Nephron (organoid): Measurements from ENCODE around the gene CFAP221.
A peak's percentile ranks its signal among the peaks of the same experiment; 100 is the strongest.

Experiments
- H3K27ac Mint-ChIP-seq, 3 experiments: 2 replicates each; pipeline ENCODE4 v1.8.0; 2020; ENCODE audit warnings: mixed read lengths in 3 of 3, mild to moderate bottlenecking in 2 of 3, moderate library complexity in 1 of 3
- H3K27me3 Mint-ChIP-seq: 2 replicates; pipeline ENCODE4 v1.8.0; 2021; ENCODE audit warnings: low read depth, mild to moderate bottlenecking, moderate library complexity, mixed read lengths
- H3K36me3 Mint-ChIP-seq: 2 replicates; pipeline ENCODE4 v1.8.0; 2020; ENCODE audit warnings: low read depth, mixed read lengths
- H3K4me1 Mint-ChIP-seq: 2 replicates; pipeline ENCODE4 v1.8.0; 2020; ENCODE audit warnings: mixed read lengths
- H3K4me3 Mint-ChIP-seq, 3 experiments: 2 replicates each; pipeline ENCODE4 v1.8.0; 2020; ENCODE audit warnings: mild to moderate bottlenecking in 3 of 3, mixed read lengths in 3 of 3, moderate library complexity in 2 of 3
- H3K9me3 Mint-ChIP-seq: 2 replicates; pipeline ENCODE4 v1.8.0; 2020; ENCODE audit warnings: mixed read lengths
- TF ChIP-seq, protein P1 (sequence below), 3 experiments: fragments of 200-600 bp; sonication (generic); IDR thresholded peaks; one replicate each; pipeline ENCODE4 v1.5.0; 2021; ENCODE audit warnings: antibody characterized with exemption in 3 of 3; ENCODE audit not compliant: unreplicated experiment in 3 of 3

Gene CFAP221

GRCh38 chr2:119590873-119591272, 46.6 kb downstream of the CFAP221 start:
- Mint-ChIP-seq H3K4me3 (no peak overlapping the region), H3K36me3 (peaks cover 7% of the 10 kb centered on the region), H3K27me3 (peaks cover 8% of the 10 kb centered on the region), H3K4me1 (no peaks in the 10 kb centered on the region), H3K9me3 (no peaks in the 10 kb centered on the region), H3K27ac (no peak overlapping the region)
- TF ChIP-seq, protein P1, sequence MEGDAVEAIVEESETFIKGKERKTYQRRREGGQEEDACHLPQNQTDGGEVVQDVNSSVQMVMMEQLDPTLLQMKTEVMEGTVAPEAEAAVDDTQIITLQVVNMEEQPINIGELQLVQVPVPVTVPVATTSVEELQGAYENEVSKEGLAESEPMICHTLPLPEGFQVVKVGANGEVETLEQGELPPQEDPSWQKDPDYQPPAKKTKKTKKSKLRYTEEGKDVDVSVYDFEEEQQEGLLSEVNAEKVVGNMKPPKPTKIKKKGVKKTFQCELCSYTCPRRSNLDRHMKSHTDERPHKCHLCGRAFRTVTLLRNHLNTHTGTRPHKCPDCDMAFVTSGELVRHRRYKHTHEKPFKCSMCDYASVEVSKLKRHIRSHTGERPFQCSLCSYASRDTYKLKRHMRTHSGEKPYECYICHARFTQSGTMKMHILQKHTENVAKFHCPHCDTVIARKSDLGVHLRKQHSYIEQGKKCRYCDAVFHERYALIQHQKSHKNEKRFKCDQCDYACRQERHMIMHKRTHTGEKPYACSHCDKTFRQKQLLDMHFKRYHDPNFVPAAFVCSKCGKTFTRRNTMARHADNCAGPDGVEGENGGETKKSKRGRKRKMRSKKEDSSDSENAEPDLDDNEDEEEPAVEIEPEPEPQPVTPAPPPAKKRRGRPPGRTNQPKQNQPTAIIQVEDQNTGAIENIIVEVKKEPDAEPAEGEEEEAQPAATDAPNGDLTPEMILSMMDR (IDR thresholded peaks at IDR 0.05; ENCODE audit: unreplicated experiment in 3 of 3) = no peak

GRCh38 chr2:119591523-119591922, 47.3 kb downstream of the CFAP221 start:
- TF ChIP-seq, protein P1 (IDR thresholded peaks at IDR 0.05; ENCODE audit: unreplicated experiment in 3 of 3) = no peak
- Mint-ChIP-seq H3K9me3 (no peaks in the 10 kb centered on the region), H3K27ac (no peak overlapping the region), H3K27me3 (peaks cover 8% of the 10 kb centered on the region), H3K4me1 (no peaks in the 10 kb centered on the region), H3K4me3 (no peak overlapping the region), H3K36me3 (peaks cover 7% of the 10 kb centered on the region)

- H3K4me3 Mint-ChIP-seq = no peak overlapping the region
- H3K4me1 Mint-ChIP-seq = no peaks in the 10 kb centered on the region
- H3K27me3 Mint-ChIP-seq = peaks cover 8% of the 10 kb centered on the region
- H3K36me3 Mint-ChIP-seq = peaks cover 7% of the 10 kb centered on the region
- no peak overlapping the region for H3K27ac Mint-ChIP-seq
- no peaks in the 10 kb centered on the region for H3K9me3 Mint-ChIP-seq
- TF ChIP-seq, protein P1 (IDR thresholded peaks at IDR 0.05; ENCODE audit: unreplicated experiment in 3 of 3) = no peak
Measured at GRCh38 chr2:119592436-119592835, 48.2 kb downstream of the CFAP221 start.

DNA sequence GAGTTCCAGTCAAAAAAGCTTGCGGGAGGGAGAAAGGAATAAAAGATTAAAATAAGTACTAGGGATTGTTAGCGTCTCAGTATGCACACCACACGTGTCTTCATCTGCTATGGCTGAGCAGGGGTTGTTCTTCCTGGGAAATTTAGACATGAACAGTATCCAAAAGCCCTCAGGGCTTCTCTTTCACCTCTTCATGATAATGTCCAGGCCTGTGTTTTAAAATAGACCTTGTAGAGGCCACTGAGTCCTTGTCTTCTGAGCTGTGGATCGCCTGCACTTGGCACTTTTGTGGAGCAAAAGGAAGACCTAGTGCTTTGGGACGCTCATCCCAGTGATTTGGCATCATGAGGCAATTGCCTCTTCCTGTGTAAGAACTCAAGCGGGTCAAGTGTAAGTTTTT, 52.4 kb downstream of the CFAP221 start:
- Mint-ChIP-seq H3K4me1 (peaks cover 13% of the 10 kb centered on the region), H3K4me3 (no peak overlapping the region), H3K27me3 (peaks cover 11% of the 10 kb centered on the region), H3K9me3 (no peaks in the 10 kb centered on the region), H3K27ac (peak overlapping the region in 1 of 3 experiments; percentile 51), H3K36me3 (peaks cover 7% of the 10 kb centered on the region)
- TF ChIP-seq, protein P1 (IDR thresholded peaks at IDR 0.05; ENCODE audit: unreplicated experiment in 3 of 3) = no peak

GRCh38 chr2:119598596-119599263, 54.5 kb downstream of the CFAP221 start:
- H3K36me3 Mint-ChIP-seq = peaks cover 3% of the 10 kb centered on the region
- H3K9me3 Mint-ChIP-seq = no peaks in the 10 kb centered on the region
- H3K27me3 Mint-ChIP-seq = peaks cover 11% of the 10 kb centered on the region
- peak overlapping the region in 1 of 3 experiments; percentile 40 for H3K4me3 Mint-ChIP-seq
- H3K27ac Mint-ChIP-seq = peak overlapping the region; percentile 93 to 97 (median 97)
- TF ChIP-seq, protein P1 (IDR thresholded peaks at IDR 0.05; ENCODE audit: unreplicated experiment in 3 of 3) = no peak
- peaks cover 13% of the 10 kb centered on the region for H3K4me1 Mint-ChIP-seq

DNA sequence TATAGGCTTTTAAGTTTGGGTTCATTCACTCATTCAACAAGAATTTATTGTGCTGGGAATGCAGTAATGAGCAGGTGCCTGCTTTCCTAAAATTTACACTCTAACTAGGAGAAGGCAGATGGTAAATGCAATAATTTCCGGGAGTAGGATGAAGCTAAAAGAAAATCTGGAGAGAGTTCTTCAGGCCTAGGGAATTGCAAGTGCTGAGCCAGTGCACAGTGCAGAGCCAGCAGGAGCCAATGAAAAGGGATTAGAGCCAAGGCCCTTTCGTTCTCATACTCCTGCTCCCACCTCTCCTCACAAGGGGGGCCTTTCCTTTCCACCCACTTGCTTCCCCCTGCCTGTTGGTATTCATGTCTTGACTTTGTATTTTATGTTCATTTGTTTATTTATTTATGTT, 55.1 kb downstream of the CFAP221 start:
- Mint-ChIP-seq H3K36me3 (peaks cover 3% of the 10 kb centered on the region), H3K9me3 (no peaks in the 10 kb centered on the region), H3K4me3 (no peak overlapping the region), H3K4me1 (peaks cover 13% of the 10 kb centered on the region), H3K27me3 (peaks cover 11% of the 10 kb centered on the region), H3K27ac (peak overlapping the region; percentile 93 to 97 (median 97))
- TF ChIP-seq, protein P1 (IDR thresholded peaks at IDR 0.05; ENCODE audit: unreplicated experiment in 3 of 3) = no peak
